Esophagus squamous epithelium (tissue), 5 donors: ENCODE measurements around the gene ACP5. TPM values are rescaled to one million over a fixed set of nuclear protein-coding genes. Genes with fewer than 3 reads are reported as not detected.

ENCODE experiments used
- DNase-seq: peaks from one replicate; lab custom pipeline; 2025; lab: John Stamatoyannopoulos, UW
- H3K27ac ChIP-seq, 4 donors: fragments of 200-600 bp; sonication (generic); one replicate each; pipeline ENCODE4 v1.5.1; 2016 to 2019; ENCODE audit warnings: mild to moderate bottlenecking in 1 of 4
- H3K27me3 ChIP-seq, 4 donors: fragments of 200-600 bp; sonication (generic); 1 replicate in 3 of 4; 2 replicates in 1 of 4; pipeline versions ENCODE4 v1.5.1 to v1.6.0; 2017 to 2021; ENCODE audit warnings: antibody characterized with exemption in 1 of 4
- H3K36me3 ChIP-seq, 3 donors: fragments of 200-600 bp; sonication (generic); one replicate each; pipeline ENCODE4 v1.5.1; 2016 to 2019
- H3K4me1 ChIP-seq, 3 donors: fragments of 200-600 bp; sonication (generic); one replicate each; pipeline ENCODE4 v1.5.1; 2017 to 2019
- H3K4me3 ChIP-seq, 4 donors: fragments of 200-600 bp; sonication (generic); 1 replicate in 3 of 4; 2 replicates in 1 of 4; pipeline ENCODE4 v1.5.1; 2016 to 2019; ENCODE audit warnings: mild to moderate bottlenecking in 2 of 4, moderate library complexity in 1 of 4
- H3K9me3 ChIP-seq, 3 donors: fragments of 200-600 bp; sonication (generic); one replicate each; pipeline ENCODE4 v1.5.1; 2016 to 2019
- POLR2A ChIP-seq, 4 donors: fragments of 450-650 bp; IDR thresholded peaks; one replicate each; pipeline ENCODE4 v1.6.1; 2017; ENCODE audit warnings: antibody characterized with exemption in 4 of 4, mild to moderate bottlenecking in 4 of 4, moderate library complexity in 3 of 4
- WGBS, 2 donors: methylation state at CpG; one replicate each; pipeline ENCODE4 v1.1.5; 2018; 5-methylcytosine and 5-hydroxymethylcytosine counted together
- intact Hi-C: fragments of 100-400 bp; cut with DNase I; formaldehyde crosslinking; loops from one replicate; pipeline ENCODE4 v1.15.0; 2022
- total RNA-seq, 4 donors: library from RNA; depleted of rRNA; stranded (reverse); fragments of >200 nt; gene quantifications; one replicate each; pipeline ENCODE4 v1.1.0, GENCODE V29; 2016
- TF ChIP-seq, protein P1 (sequence below), 6 experiments: fragments of 450-650 bp in 4 of 6; fragments of 200-600 bp in 2 of 6; sonication (generic) in 2 of 6; IDR thresholded peaks; one replicate each; pipeline ENCODE4 v1.5.1; 2016 to 2019; ENCODE audit warnings: antibody characterized with exemption in 6 of 6, mild to moderate bottlenecking in 4 of 6, moderate library complexity in 4 of 6
- donor health status: DM: yes; HTN: yes; CAD: no.

Gene ACP5
- total RNA-seq, 4 donors from 2014 or later, result 12.2 to 61.9 (median 33.0) TPM

DNA sequence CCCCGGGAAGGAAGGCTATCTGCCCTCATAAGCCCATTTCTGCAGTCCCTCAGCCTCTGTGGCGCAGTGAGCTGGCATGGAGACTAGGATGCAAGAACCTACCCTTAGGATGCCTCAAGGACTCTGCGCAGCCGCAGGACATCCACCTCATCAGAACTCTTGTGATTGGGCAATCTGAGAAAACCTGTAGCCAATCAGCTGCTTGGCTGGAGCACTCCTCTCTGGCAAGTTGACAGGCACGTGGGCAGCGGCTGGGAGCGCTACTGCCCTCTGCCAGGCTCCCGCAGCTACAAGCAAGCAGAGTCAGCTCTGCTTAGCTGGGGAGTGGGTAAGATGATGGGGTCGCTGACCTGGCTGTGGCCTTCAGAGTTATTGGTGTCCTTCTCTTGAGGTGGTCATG is 47.0 kb downstream of the ACP5 start:
- 17 to 22% methylated on average over 7 to 9 of the region's 9 CpGs for WGBS, 2 donors
- Histone ChIP-seq H3K9me3 (no peaks in the 10 kb centered on the region), H3K27me3 (no peaks in the 10 kb centered on the region), H3K27ac (peak overlapping the region in 2 of 4 donors; percentile 39 to 93), H3K36me3 (peaks cover 0 to under 1% (median 0%) of the 10 kb centered on the region in 3 donors), H3K4me1 (peaks cover 5 to 40% (median 16%) of the 10 kb centered on the region in 3 donors), H3K4me3 (no peak overlapping the region)
- DNase-seq, result no peak
- intact Hi-C loops, result no loop called here
- TF ChIP-seq, protein P1, sequence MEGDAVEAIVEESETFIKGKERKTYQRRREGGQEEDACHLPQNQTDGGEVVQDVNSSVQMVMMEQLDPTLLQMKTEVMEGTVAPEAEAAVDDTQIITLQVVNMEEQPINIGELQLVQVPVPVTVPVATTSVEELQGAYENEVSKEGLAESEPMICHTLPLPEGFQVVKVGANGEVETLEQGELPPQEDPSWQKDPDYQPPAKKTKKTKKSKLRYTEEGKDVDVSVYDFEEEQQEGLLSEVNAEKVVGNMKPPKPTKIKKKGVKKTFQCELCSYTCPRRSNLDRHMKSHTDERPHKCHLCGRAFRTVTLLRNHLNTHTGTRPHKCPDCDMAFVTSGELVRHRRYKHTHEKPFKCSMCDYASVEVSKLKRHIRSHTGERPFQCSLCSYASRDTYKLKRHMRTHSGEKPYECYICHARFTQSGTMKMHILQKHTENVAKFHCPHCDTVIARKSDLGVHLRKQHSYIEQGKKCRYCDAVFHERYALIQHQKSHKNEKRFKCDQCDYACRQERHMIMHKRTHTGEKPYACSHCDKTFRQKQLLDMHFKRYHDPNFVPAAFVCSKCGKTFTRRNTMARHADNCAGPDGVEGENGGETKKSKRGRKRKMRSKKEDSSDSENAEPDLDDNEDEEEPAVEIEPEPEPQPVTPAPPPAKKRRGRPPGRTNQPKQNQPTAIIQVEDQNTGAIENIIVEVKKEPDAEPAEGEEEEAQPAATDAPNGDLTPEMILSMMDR (IDR thresholded peaks at IDR 0.05), result peak in 3 of 6 experiments; percentile 13 to 14 (median 14)
- no peak for TF ChIP-seq POLR2A (IDR thresholded peaks at IDR 0.05)

DNA sequence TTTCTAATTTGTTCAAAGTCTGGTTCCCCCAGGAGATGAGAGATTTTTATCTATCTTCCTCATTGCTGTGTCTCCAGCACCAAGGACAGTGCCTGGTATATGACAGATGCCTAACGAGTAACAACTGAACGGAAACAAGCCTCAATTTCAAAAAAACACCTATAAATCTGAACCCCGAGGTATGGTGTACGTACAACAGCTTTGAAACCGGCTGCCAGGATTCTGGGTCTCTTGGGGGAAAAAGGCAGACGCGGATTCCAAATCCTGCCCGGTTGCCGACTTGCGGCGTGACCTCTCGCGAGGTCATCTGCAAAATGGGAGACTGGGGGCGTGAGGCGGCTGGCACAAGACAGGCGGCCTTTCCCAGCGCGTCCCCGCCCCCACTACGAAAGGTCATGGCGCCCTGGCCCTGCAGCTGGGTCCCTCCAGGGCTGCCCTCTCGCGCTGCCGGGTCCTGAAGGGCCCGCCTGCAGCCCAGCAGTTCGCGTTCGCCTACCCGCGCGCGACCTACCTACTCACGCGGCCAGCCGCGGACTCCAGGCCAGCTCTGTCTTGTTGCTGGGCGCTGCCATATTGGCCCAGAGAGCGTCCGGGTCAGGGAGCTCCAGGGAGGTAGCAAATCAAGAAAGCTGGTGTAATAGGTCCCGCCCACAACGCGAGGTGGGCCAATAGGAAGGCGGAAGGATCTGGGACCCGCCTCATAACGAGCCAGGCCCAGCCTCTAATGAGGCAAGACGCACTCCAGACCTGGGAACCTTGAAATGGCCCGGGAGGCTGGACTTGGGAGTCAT is 48.7 kb downstream of the ACP5 start, which contains the start of gene ECSIT:
Gene ECSIT (minus strand): TSS at position 584 of the 791 bp plus-strand sequence. CDS start 9,964 bp downstream, outside the sequence.
- peaks cover 0 to 17% (median 0%) of the 10 kb centered on the region in 3 donors for H3K36me3 ChIP-seq
- intact Hi-C loops, result no loop called here
- TF ChIP-seq, protein P1 (IDR thresholded peaks at IDR 0.05), result no peak
- peak in 1 of 4 donors; percentile 37 for TF ChIP-seq POLR2A (IDR thresholded peaks at IDR 0.05)
- no peaks in the 10 kb centered on the region for H3K9me3 ChIP-seq
- 0 to 1% methylated on average over 10 to 27 of the region's 47 CpGs for WGBS, 2 donors
- H3K27ac ChIP-seq, result peak within 1 kb of the TSS; percentile 90 to 93 (median 92)
- peak within 1 kb of the TSS; percentile 76 to 93 (median 83) for H3K4me3 ChIP-seq
- peak; percentile 91 for DNase-seq
- no peaks in the 10 kb centered on the region for H3K27me3 ChIP-seq
- H3K4me1 ChIP-seq, result peaks cover 5 to 33% (median 13%) of the 10 kb centered on the region in 3 donors

Other genes with a start within 250 kb of the ACP5 start
- 10 to 100 TPM; 55.9 to 90.4 (median 73.8) TPM for gene RAB3D, start 238.0 kb downstream of the ACP5 start, total RNA-seq
- 100 to 1,000 TPM in 2 of 4 donors, 10 to 100 TPM in 2; 80.1 to 173 (median 129) TPM for gene TMEM205, start 231.4 kb downstream of the ACP5 start, total RNA-seq
- gene CCDC159, start 231.1 kb downstream of the ACP5 start, total RNA-seq, result 10 to 100 TPM in 1 of 4 donors, 1 to 10 TPM in 3; 5.7 to 17.7 (median 8.0) TPM
- 10 to 100 TPM in 1 of 4 donors, 1 to 10 TPM in 3; 5.1 to 14.2 (median 9.7) TPM for gene PLPPR2, start 222.2 kb downstream of the ACP5 start, total RNA-seq
- 1 to 10 TPM; 1.0 to 2.9 (median 1.3) TPM for gene SWSAP1, start 203.0 kb downstream of the ACP5 start, total RNA-seq
- gene EPOR, start 193.3 kb downstream of the ACP5 start, total RNA-seq, result 1 to 10 TPM in 2 of 4 donors, under 1 TPM in 2; 0.35 to 6.2 (median 1.0) TPM
- 1 to 10 TPM in 1 of 4 donors, under 1 TPM in 3; 0.22 to 1.9 (median 0.45) TPM for gene RGL3, start 158.3 kb downstream of the ACP5 start, total RNA-seq
- gene ODAD3, start 142.5 kb downstream of the ACP5 start, total RNA-seq, result 1 to 10 TPM in 1 of 4 donors, under 1 TPM in 1, not detected in 2; 0.19 to 8.8 TPM
- gene PRKCSH, start 142.0 kb downstream of the ACP5 start, total RNA-seq, result 100 to 1,000 TPM in 1 of 4 donors, 10 to 100 TPM in 3; 64.1 to 107 (median 99.1) TPM
- not detected for gene ELAVL3, start 96.6 kb downstream of the ACP5 start, total RNA-seq
- gene ZNF653, start 71.8 kb downstream of the ACP5 start, total RNA-seq, result 10 to 100 TPM in 1 of 4 donors, 1 to 10 TPM in 3; 3.6 to 10.2 (median 5.0) TPM
- gene ECSIT, start 48.5 kb downstream of the ACP5 start, total RNA-seq, result 10 to 100 TPM; 41.4 to 47.1 (median 43.1) TPM
- 100 to 1,000 TPM in 1 of 4 donors, 10 to 100 TPM in 3; 20.4 to 437 (median 45.0) TPM for gene CNN1, start 38.8 kb downstream of the ACP5 start, total RNA-seq
- 10 to 100 TPM; 21.7 to 31.6 (median 28.6) TPM for gene ELOF1, start 18.4 kb downstream of the ACP5 start, total RNA-seq
- 1 to 10 TPM; 3.5 to 9.2 (median 6.5) TPM for gene ZNF627, start 19.8 kb upstream of the ACP5 start, total RNA-seq
- gene ZNF823, start 161.3 kb upstream of the ACP5 start, total RNA-seq, result 10 to 100 TPM in 3 of 4 donors, 1 to 10 TPM in 1; 8.5 to 22.3 (median 11.8) TPM
- gene ZNF441, start 189.4 kb upstream of the ACP5 start, total RNA-seq, result 1 to 10 TPM; 1.0 to 5.7 (median 2.4) TPM
- gene ZNF491, start 220.9 kb upstream of the ACP5 start, total RNA-seq, result 1 to 10 TPM in 1 of 4 donors, under 1 TPM in 3; 0.13 to 2.3 (median 0.82) TPM
- gene ZNF440, start 236.6 kb upstream of the ACP5 start, total RNA-seq, result 10 to 100 TPM; 16.1 to 22.2 (median 19.2) TPM